WTC11 (cell line): ENCODE data around the gene SDCCAG8. TPM values are rescaled to one million over a fixed set of nuclear protein-coding genes. Genes with fewer than 3 reads are reported as not detected.

Experiments
- ATAC-seq: fragments of 200-7000 bp; cut with Tn5 transposase; 2 replicates; pipeline ENCODE4 v1.10.0; 2021; ENCODE audit warnings: mild to moderate bottlenecking, moderate library complexity
- CTCF ChIA-PET: fragments of 300-600 bp; sonication (Branson Sonifier 250); formaldehyde crosslinking; loops from one replicate; lab custom pipeline; 2021; ENCODE audit warnings: antibody characterized with exemption; lab: Charles Lee
- POLR2A ChIA-PET: fragments of 350-600 bp; sonication (Branson Sonifier 250); formaldehyde crosslinking; loops from one replicate; lab custom pipeline; 2021; ENCODE audit warnings: antibody characterized with exemption; lab: Charles Lee
- DNase-seq: peaks from one replicate; pipeline ENCODE4 v3.0.0; 2021; ENCODE audit warnings: low spot score
- H3K27ac Mint-ChIP-seq: 2 replicates; pipeline ENCODE4 v1.8.0; 2021; ENCODE audit warnings: mixed read lengths
- H3K27me3 Mint-ChIP-seq: 2 replicates; pipeline ENCODE4 v1.8.0; 2021; ENCODE audit warnings: low read depth, mild to moderate bottlenecking, moderate library complexity, mixed read lengths
- H3K36me3 Mint-ChIP-seq: 2 replicates; pipeline ENCODE4 v1.8.0; 2021; ENCODE audit warnings: mixed read lengths
- H3K4me1 Mint-ChIP-seq: 2 replicates; pipeline ENCODE4 v1.8.0; 2022; ENCODE audit warnings: mixed read lengths
- H3K4me3 Mint-ChIP-seq: 2 replicates; pipeline ENCODE4 v1.8.0; 2021; ENCODE audit warnings: mild to moderate bottlenecking, moderate library complexity, mixed read lengths
- H3K9me3 Mint-ChIP-seq: 2 replicates; pipeline ENCODE4 v1.8.0; 2021; ENCODE audit warnings: mixed read lengths
- CREM ChIP-seq: sonication (generic); formaldehyde crosslinking; IDR thresholded peaks from 2 replicates; pipeline ENCODE4 v1.8.1; 2022; ENCODE audit warnings: mild to moderate bottlenecking, missing genetic modification reagents, moderate library complexity
- FOXJ3 ChIP-seq: sonication (generic); formaldehyde crosslinking; IDR thresholded peaks from 2 replicates; pipeline ENCODE4 v1.9.0; 2021; ENCODE audit warnings: missing genetic modification reagents, mild to moderate bottlenecking, borderline replicate concordance
- FOXK1 ChIP-seq: sonication (generic); formaldehyde crosslinking; IDR thresholded peaks from 2 replicates; pipeline ENCODE4 v1.8.0; 2022; ENCODE audit warnings: mild to moderate bottlenecking, moderate library complexity, missing genetic modification reagents
- GABPB1 ChIP-seq: sonication (generic); formaldehyde crosslinking; IDR thresholded peaks from 2 replicates; pipeline ENCODE4 v1.8.1; 2023; ENCODE audit warnings: mild to moderate bottlenecking, missing genetic modification reagents
- KAT7 ChIP-seq: sonication (generic); formaldehyde crosslinking; IDR thresholded peaks from 2 replicates; pipeline ENCODE4 v1.8.1; 2023; ENCODE audit warnings: missing genetic modification reagents, mild to moderate bottlenecking, borderline replicate concordance
- NR2C2 ChIP-seq: sonication (generic); formaldehyde crosslinking; IDR thresholded peaks from 2 replicates; pipeline ENCODE4 v1.8.0; 2022; ENCODE audit warnings: mild to moderate bottlenecking, missing genetic modification reagents
- SP1 ChIP-seq: sonication (generic); formaldehyde crosslinking; conservative IDR thresholded peaks from 2 replicates; pipeline ENCODE4 v1.8.1; 2022; ENCODE audit warnings: missing genetic modification reagents
- TP53 ChIP-seq: sonication (generic); formaldehyde crosslinking; IDR thresholded peaks from 2 replicates; pipeline ENCODE4 v1.8.1; 2023; ENCODE audit warnings: mild to moderate bottlenecking, missing genetic modification reagents
- USF1 ChIP-seq: sonication (generic); formaldehyde crosslinking; IDR thresholded peaks from 2 replicates; pipeline ENCODE4 v1.8.0; 2022; ENCODE audit warnings: mild to moderate bottlenecking, missing genetic modification reagents
- ZBTB21 ChIP-seq: sonication (generic); formaldehyde crosslinking; IDR thresholded peaks from 2 replicates; pipeline ENCODE4 v1.8.1; 2023; ENCODE audit warnings: mild to moderate bottlenecking, missing genetic modification reagents, borderline replicate concordance
- ZNF121 ChIP-seq: sonication (generic); formaldehyde crosslinking; IDR thresholded peaks from 2 replicates; pipeline ENCODE4 v1.8.0; 2023; ENCODE audit warnings: missing genetic modification reagents
- ZNF219 ChIP-seq: sonication (generic); formaldehyde crosslinking; IDR thresholded peaks from 2 replicates; pipeline ENCODE4 v1.8.0; 2023; ENCODE audit warnings: missing genetic modification reagents, mild to moderate bottlenecking, borderline replicate concordance
- ZNF263 ChIP-seq: sonication (generic); formaldehyde crosslinking; IDR thresholded peaks from 2 replicates; pipeline ENCODE4 v1.8.1; 2022; ENCODE audit warnings: low read depth, mild to moderate bottlenecking, moderate library complexity, missing genetic modification reagents
- ZNF396 ChIP-seq: fragments of 250-450 bp; sonication (Bioruptor Pico); IDR thresholded peaks from 2 replicates; pipeline ENCODE4 v1.8.0; 2021; ENCODE audit warnings: mild to moderate bottlenecking, moderate library complexity, borderline replicate concordance
- ZNF423 ChIP-seq: fragments of 250-450 bp; sonication (Bioruptor Pico); IDR thresholded peaks from 2 replicates; pipeline ENCODE4 v2.1.2; 2022; ENCODE audit warnings: mild to moderate bottlenecking, moderate library complexity
- ZNF671 ChIP-seq: fragments of 250-450 bp; sonication (Bioruptor Pico); IDR thresholded peaks from 2 replicates; pipeline ENCODE4 v1.8.0; 2021; ENCODE audit warnings: mild to moderate bottlenecking
- total RNA-seq: library from RNA; stranded (reverse); gene quantifications from 3 replicates; pipeline ENCODE4 v1.2.3, GENCODE V29; 2021
- TF ChIP-seq, protein P1 (sequence below): sonication (generic); formaldehyde crosslinking; IDR thresholded peaks from 2 replicates; pipeline ENCODE4 v1.8.0; 2022; ENCODE audit warnings: missing genetic modification reagents
- TF ChIP-seq, protein P2 (sequence below): sonication (generic); formaldehyde crosslinking; IDR thresholded peaks from 2 replicates; pipeline ENCODE4 v1.8.1; 2022; ENCODE audit warnings: mild to moderate bottlenecking, missing genetic modification reagents, moderate library complexity, borderline replicate concordance
- TF ChIP-seq, protein P3 (sequence below): sonication (generic); formaldehyde crosslinking; IDR thresholded peaks from 2 replicates; pipeline ENCODE4 v1.8.1; 2023; ENCODE audit warnings: mild to moderate bottlenecking, missing genetic modification reagents, moderate library complexity
- TF ChIP-seq, protein P4 (sequence below): sonication (generic); formaldehyde crosslinking; IDR thresholded peaks from 2 replicates; pipeline ENCODE4 v1.8.1; 2022; ENCODE audit warnings: mild to moderate bottlenecking, moderate library complexity, missing genetic modification reagents
- TF ChIP-seq, protein P5 (sequence below): fragments of 250-450 bp; sonication (Bioruptor Pico); conservative IDR thresholded peaks from 2 replicates; pipeline ENCODE4 v1.9.0; 2021; ENCODE audit warnings: mild to moderate bottlenecking
- TF ChIP-seq, protein P6 (sequence below): sonication (generic); formaldehyde crosslinking; IDR thresholded peaks from 2 replicates; pipeline ENCODE4 v1.8.0; 2023; ENCODE audit warnings: missing genetic modification reagents, mild to moderate bottlenecking, borderline replicate concordance

SDCCAG8 gene
- total RNA-seq, 1 experiment from 2014 or later: 44.3 TPM

DNA sequence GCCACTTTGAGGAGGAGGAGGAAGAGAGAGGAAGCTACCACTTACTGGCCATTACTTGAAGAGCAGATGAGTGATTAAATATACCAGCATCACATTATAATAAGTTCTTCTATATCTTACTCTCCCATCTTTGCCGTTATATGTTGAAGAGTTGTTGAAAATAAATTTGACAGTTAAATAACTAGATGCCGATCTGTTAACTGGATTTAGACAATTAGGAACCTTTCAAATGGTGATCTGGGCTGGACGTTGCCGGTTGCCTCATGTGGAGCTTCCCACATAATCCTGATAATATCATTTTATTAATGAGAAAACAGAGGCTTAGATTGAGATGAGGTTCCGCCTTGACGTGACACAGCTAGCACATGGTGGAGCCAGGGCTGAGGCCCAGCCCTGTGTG is 147.0 kb downstream of the SDCCAG8 start:
- no peak for DNase-seq
- CTCF ChIA-PET: interaction anchor here (2.3 kb wide), 1 partner anchor 59 kb away, joined by 8 read pairs; no protein-coding TSS in a partner anchor
- Mint-ChIP-seq H3K4me3 (no peak overlapping the region), H3K4me1 (peaks cover 20% of the 10 kb centered on the region), H3K27ac (no peak overlapping the region), H3K36me3 (no peaks in the 10 kb centered on the region), H3K27me3 (no peaks in the 10 kb centered on the region), H3K9me3 (no peaks in the 10 kb centered on the region)
- no peak for ATAC-seq
- POLR2A ChIA-PET: no interaction called here
- TF ChIP-seq TP53 (no peak), GABPB1 (CRISPR knock-in tag) (no peak), SP1 (no peak), ZNF263 (CRISPR knock-in tag) (no peak), ZNF671 (no peak), FOXK1 (CRISPR knock-in tag) (no peak), ZNF121 (CRISPR knock-in tag) (no peak), ZNF423 (CRISPR knock-in tag) (no peak), NR2C2 (CRISPR knock-in tag) (no peak), USF1 (CRISPR knock-in tag) (no peak), ZBTB21 (CRISPR knock-in tag) (no peak), FOXJ3 (CRISPR knock-in tag) (no peak), ZNF396 (no peak)
- TF ChIP-seq, protein P1, sequence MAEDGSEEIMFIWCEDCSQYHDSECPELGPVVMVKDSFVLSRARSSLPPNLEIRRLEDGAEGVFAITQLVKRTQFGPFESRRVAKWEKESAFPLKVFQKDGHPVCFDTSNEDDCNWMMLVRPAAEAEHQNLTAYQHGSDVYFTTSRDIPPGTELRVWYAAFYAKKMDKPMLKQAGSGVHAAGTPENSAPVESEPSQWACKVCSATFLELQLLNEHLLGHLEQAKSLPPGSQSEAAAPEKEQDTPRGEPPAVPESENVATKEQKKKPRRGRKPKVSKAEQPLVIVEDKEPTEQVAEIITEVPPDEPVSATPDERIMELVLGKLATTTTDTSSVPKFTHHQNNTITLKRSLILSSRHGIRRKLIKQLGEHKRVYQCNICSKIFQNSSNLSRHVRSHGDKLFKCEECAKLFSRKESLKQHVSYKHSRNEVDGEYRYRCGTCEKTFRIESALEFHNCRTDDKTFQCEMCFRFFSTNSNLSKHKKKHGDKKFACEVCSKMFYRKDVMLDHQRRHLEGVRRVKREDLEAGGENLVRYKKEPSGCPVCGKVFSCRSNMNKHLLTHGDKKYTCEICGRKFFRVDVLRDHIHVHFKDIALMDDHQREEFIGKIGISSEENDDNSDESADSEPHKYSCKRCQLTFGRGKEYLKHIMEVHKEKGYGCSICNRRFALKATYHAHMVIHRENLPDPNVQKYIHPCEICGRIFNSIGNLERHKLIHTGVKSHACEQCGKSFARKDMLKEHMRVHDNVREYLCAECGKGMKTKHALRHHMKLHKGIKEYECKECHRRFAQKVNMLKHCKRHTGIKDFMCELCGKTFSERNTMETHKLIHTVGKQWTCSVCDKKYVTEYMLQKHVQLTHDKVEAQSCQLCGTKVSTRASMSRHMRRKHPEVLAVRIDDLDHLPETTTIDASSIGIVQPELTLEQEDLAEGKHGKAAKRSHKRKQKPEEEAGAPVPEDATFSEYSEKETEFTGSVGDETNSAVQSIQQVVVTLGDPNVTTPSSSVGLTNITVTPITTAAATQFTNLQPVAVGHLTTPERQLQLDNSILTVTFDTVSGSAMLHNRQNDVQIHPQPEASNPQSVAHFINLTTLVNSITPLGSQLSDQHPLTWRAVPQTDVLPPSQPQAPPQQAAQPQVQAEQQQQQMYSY (CRISPR knock-in tag): no peak
- TF ChIP-seq, protein P2, sequence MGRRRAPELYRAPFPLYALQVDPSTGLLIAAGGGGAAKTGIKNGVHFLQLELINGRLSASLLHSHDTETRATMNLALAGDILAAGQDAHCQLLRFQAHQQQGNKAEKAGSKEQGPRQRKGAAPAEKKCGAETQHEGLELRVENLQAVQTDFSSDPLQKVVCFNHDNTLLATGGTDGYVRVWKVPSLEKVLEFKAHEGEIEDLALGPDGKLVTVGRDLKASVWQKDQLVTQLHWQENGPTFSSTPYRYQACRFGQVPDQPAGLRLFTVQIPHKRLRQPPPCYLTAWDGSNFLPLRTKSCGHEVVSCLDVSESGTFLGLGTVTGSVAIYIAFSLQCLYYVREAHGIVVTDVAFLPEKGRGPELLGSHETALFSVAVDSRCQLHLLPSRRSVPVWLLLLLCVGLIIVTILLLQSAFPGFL: no peak
- TF ChIP-seq, protein P3, sequence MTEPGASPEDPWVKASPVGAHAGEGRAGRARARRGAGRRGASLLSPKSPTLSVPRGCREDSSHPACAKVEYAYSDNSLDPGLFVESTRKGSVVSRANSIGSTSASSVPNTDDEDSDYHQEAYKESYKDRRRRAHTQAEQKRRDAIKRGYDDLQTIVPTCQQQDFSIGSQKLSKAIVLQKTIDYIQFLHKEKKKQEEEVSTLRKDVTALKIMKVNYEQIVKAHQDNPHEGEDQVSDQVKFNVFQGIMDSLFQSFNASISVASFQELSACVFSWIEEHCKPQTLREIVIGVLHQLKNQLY: no peak
- TF ChIP-seq, protein P4, sequence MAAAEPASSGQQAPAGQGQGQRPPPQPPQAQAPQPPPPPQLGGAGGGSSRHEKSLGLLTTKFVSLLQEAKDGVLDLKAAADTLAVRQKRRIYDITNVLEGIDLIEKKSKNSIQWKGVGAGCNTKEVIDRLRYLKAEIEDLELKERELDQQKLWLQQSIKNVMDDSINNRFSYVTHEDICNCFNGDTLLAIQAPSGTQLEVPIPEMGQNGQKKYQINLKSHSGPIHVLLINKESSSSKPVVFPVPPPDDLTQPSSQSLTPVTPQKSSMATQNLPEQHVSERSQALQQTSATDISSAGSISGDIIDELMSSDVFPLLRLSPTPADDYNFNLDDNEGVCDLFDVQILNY (CRISPR knock-in tag): no peak
- TF ChIP-seq, protein P5, sequence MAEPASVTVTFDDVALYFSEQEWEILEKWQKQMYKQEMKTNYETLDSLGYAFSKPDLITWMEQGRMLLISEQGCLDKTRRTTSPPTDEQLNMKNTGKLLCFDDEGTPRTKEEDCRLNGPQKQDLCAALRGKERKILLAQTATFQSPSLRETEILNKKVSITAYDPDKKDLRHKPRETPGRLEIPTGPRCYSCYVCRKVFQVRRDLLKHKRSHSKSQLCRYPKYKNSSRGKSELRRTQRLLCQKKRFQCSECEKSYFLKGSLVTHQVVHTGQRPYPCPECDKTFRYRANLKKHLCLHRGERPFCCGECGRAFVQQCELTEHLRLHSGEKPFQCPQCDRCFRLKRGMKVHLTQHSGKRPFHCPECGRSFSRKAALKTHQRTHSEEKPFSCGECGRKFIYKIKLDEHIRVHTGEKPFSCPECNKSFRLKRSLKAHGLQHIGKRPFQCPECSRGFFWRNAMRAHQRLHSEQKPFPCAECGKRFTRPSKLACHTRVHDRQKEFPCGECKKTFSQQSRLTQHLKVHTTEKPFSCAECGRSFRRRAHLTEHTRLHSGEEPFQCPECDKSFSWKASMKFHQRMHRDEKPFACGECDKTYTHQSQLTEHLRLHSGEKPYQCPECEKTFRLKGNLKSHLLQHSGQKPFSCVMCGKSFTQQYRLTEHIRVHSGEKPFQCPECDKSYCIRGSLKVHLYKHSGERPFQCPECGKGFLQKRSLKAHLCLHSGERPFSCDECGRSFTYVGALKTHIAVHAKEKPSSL: no peak

- peak overlapping the region; percentile 67 for H3K27ac Mint-ChIP-seq
- CTCF ChIA-PET: interaction anchor here (1.2 kb wide), 1 partner anchor 63 kb away, joined by 3 read pairs; no protein-coding TSS in a partner anchor
- TF ChIP-seq CREM (no peak), ZNF219 (CRISPR knock-in tag) (no peak), KAT7 (CRISPR knock-in tag) (no peak), TP53 (no peak)
- TF ChIP-seq, protein P6, sequence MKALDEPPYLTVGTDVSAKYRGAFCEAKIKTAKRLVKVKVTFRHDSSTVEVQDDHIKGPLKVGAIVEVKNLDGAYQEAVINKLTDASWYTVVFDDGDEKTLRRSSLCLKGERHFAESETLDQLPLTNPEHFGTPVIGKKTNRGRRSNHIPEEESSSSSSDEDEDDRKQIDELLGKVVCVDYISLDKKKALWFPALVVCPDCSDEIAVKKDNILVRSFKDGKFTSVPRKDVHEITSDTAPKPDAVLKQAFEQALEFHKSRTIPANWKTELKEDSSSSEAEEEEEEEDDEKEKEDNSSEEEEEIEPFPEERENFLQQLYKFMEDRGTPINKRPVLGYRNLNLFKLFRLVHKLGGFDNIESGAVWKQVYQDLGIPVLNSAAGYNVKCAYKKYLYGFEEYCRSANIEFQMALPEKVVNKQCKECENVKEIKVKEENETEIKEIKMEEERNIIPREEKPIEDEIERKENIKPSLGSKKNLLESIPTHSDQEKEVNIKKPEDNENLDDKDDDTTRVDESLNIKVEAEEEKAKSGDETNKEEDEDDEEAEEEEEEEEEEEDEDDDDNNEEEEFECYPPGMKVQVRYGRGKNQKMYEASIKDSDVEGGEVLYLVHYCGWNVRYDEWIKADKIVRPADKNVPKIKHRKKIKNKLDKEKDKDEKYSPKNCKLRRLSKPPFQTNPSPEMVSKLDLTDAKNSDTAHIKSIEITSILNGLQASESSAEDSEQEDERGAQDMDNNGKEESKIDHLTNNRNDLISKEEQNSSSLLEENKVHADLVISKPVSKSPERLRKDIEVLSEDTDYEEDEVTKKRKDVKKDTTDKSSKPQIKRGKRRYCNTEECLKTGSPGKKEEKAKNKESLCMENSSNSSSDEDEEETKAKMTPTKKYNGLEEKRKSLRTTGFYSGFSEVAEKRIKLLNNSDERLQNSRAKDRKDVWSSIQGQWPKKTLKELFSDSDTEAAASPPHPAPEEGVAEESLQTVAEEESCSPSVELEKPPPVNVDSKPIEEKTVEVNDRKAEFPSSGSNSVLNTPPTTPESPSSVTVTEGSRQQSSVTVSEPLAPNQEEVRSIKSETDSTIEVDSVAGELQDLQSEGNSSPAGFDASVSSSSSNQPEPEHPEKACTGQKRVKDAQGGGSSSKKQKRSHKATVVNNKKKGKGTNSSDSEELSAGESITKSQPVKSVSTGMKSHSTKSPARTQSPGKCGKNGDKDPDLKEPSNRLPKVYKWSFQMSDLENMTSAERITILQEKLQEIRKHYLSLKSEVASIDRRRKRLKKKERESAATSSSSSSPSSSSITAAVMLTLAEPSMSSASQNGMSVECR (CRISPR knock-in tag): no peak
These were observed 150.6 kb downstream of the SDCCAG8 start for GRCh38 chr1:243406424-243406823.

More at GRCh38 chr1:243406424-243406823, 150.6 kb downstream of the SDCCAG8 start:
- no peak for DNase-seq
- Mint-ChIP-seq H3K27me3 (no peaks in the 10 kb centered on the region), H3K36me3 (no peaks in the 10 kb centered on the region), H3K4me3 (no peak overlapping the region), H3K4me1 (peaks cover 18% of the 10 kb centered on the region), H3K9me3 (no peaks in the 10 kb centered on the region)
- POLR2A ChIA-PET: no interaction called here
- no peak for ATAC-seq
